ENCODE data around the gene CAMTA1.

DNA sequence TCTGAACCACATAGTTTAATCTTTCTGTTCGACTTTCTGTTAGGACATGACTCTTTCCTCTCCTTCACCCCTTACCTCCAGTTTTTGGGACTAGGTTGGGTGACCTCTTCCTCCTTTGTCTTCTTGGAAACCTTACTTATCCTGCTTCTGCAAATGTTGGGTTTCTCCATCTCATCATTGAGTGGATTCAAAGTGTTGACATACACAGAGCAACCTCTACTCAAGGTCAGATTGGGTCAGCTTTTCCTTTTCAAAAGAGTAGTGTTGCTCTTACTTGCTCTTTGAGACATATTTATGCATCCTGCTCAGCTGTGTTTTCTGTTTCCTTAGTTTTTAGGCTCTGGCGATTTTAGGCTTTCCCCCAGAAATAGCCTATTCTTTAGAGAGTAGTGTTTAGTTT is 3.7 kb downstream of the CAMTA1 start:
- TF ChIP-seq, protein P1, sequence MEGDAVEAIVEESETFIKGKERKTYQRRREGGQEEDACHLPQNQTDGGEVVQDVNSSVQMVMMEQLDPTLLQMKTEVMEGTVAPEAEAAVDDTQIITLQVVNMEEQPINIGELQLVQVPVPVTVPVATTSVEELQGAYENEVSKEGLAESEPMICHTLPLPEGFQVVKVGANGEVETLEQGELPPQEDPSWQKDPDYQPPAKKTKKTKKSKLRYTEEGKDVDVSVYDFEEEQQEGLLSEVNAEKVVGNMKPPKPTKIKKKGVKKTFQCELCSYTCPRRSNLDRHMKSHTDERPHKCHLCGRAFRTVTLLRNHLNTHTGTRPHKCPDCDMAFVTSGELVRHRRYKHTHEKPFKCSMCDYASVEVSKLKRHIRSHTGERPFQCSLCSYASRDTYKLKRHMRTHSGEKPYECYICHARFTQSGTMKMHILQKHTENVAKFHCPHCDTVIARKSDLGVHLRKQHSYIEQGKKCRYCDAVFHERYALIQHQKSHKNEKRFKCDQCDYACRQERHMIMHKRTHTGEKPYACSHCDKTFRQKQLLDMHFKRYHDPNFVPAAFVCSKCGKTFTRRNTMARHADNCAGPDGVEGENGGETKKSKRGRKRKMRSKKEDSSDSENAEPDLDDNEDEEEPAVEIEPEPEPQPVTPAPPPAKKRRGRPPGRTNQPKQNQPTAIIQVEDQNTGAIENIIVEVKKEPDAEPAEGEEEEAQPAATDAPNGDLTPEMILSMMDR (IDR thresholded peaks at IDR 0.05; ENCODE audit: insufficient read depth, low read length, poor library complexity, severe bottlenecking) = no peak
- no peak for TF ChIP-seq EZH2phosphoT487 (conservative IDR thresholded peaks at IDR 0.05; ENCODE audit: low read length)

Data from SU-DHL-6 (cell line).